GM11168 (cell line): Measurements from ENCODE around the gene SCUBE3.

Experiments
- in situ Hi-C: fragments of 300-500 bp; cut with MboI; formaldehyde crosslinking; loops from one replicate; pipeline ENCODE4 v1.12.0; 2022; ENCODE audit warnings: low sequenced_read_pairs; ENCODE audit not compliant: unreplicated experiment

The SCUBE3 gene

DNA sequence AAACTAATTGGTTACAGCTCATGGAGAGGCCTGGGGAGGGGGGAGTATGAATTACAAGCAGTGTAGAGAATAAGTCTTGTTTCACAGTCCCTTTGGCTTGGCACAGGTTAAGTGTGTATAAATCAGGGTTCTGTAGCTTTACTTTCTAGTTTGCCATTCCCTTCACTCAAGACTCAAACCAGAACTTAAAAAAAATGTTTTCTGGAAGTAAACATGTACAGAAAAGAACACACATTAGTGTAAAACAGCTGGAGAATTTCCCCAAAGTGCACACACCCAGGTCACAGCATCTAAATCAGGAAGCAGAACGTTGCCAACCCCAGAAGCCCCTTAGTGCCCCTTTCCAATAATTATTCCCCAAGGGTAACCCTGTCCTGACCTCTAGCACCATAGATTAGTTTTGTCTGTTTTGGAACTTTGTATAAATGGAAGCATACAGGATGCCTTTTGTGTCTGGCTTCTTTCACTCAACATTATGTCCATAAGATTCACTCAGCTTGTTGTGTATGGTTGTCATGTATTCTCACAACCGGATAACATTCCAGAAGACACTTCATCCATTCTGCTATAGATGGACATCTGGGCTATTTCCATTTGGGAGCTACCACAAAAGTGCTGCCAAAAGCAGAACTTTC lies 33.7 kb upstream of the SCUBE3 start:
- in situ Hi-C loops = no loop called here

DNA sequence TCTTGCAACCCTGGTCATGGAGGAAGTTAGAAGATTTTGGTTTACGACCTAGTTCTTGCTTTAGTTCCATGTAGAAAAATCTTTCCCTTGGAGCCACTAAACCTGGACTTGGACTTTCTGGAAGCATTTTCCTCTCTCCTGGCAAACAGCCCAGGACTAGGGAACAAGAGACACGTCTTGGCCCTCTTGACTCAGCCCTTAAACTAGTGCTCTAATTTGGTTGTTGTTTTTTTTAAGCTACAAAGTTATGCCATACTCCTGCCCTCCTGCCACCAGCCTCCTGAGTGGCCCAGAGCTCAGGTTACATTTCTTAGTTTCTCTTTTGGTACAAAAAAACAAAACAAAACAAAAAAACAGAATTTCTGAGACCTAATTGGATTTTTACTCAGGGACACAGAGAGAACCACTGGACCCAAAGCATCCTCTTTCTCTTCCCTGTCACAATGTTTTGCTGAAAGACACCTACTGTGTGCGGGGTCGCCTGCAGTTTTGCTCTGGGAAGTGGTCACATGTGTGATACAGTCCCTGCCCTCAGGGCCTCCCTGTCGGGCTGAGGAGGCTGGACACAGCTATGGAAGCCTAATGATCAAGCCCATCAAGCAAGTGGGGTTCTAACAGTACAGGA lies 32.3 kb upstream of the SCUBE3 start:
- in situ Hi-C loops = no loop called here

DNA sequence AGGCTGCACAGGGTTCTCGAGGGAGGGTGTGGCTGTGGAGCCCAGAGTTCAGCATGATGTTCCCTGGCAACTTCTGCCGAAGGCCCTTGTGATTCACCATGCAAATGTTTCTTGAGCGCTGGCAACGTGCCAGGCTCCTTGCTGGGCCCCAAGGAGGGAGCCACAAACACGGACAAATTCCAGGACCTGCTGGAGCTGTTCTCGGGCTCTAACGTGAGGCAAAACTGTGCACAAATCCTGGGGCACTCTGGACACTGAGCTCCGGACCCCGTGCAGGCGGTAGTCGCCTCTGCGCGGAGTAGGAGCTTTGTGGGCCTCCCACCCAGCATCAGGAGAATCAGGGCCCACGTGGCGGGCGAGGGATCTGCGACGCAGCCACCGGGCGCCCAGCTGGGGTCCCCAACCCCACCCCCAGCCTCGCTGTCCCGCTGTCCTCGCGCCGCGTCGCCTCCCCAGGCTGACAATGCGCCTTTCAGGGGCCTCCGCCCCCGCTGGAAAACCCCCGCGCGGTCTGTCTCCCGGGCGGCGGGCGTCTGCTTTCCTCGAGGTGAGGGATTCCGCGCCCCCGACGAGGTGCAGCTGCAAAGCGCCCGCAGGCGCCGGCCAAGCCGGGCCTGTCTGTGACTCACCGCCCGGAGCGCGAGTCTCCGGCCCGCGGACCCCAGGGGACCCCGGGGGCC lies 31.7 kb upstream of the SCUBE3 start:
- in situ Hi-C loops = no loop called here

DNA sequence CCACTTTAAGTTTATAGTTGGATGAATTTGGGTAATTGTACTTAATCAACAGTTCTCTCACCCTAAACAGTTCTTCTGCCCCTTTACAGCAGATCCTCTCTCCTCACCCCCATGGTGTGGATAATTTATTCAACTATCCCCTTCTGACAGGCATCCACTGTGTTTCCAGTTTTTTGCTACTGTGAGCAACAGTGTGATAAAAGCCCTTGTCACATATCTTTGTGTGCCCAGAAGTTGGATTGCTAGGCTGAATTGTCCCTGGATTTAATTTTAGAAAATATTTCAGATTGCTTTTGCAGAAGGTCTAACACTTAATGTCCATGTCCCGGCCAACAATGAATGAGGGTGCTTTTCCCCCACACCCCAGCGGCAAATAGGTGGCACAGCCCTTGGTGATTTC lies 30.5 kb upstream of the SCUBE3 start:
- in situ Hi-C loops = no loop called here

DNA sequence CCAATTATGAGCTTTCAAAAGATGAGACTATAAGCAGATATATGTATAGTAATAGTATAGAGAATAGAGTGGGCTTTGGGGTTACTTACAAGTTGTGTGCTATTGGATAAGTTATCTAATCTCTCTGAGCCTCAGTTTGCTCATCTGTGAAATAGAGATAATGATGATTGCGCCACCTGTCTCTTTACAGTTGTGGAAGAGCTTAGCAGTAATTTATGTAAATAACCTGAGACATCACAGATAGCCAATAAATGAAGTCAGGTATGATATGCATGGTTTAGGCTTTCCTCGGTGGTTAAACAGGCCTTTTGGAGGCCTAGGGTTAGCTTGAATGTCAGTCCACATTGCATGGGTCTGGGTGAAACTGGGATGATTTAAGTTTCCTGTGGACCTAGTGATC lies 29.8 kb upstream of the SCUBE3 start:
- in situ Hi-C loops = no loop called here

DNA sequence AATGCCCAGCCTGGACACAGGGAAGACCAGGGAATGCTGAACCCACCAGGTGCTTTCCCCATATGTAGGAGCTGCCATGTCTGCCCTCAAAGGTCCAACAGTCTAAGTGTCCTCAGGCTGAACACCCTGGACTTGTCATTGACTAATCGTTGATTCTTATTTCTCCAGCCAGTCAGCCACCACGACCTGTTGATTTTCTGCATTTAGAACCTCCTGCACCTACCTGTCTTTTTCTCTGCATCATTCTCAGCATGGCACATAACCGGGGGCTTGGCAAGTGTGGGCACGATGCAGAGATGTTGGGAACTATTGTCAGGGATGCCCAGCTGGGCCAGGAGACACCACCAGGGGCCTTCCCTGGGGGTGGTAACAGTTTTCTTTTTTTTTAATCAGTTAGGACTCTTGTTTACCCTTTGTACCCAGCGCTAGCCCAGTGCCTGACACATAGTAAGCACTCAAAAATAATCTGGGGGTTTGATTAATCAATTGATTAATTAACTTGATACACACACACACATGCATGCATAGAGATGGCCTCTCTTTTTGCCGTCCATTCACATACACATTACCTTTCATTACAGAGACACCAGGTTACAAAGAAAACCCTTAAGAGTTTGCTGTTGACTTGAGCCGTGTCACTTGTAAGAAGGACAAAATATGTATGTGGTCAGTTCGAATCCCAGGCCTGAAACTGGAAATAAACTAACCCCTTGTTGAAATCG lies 29.0 kb upstream of the SCUBE3 start:
- in situ Hi-C loops = no loop called here

DNA sequence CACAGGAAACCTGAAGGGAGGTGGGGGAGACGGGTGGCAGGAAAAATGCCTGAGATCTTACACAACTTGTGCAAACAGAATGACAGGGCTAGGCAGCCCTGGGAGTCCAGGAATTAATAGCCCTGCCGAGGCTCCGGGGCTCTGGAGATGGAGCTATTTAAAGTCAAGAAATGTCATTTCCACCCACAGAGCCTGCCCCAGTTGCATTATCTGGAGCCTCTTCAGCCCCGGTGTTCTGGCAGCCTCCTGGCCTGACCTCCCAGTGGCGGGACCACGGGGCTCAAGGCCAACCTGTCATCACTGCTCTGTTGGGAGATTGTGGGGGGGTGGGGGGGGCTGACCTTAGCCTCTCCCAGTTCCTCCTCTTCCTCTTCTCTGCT lies 28.5 kb upstream of the SCUBE3 start:
- in situ Hi-C loops = no loop called here

DNA sequence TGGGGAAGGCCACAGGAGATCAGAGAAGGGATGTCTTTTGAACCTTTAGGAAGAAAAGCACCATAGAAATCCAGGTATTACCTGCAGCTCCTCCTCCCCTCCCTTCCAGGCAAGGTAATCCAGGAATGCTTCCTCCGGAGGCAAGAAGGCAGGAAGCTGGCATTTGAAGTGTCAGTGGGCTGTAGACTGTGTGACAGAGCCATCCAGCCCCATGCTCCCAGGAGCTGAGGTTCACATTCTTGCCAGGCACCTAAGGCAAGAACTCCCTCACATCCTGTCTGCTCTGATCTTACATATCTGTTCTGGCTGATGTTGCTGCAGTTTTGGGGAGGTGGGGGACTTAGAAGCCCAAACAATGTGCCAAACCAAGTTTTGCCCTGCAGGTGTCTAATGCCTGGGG lies 27.8 kb upstream of the SCUBE3 start:
- in situ Hi-C loops = no loop called here

DNA sequence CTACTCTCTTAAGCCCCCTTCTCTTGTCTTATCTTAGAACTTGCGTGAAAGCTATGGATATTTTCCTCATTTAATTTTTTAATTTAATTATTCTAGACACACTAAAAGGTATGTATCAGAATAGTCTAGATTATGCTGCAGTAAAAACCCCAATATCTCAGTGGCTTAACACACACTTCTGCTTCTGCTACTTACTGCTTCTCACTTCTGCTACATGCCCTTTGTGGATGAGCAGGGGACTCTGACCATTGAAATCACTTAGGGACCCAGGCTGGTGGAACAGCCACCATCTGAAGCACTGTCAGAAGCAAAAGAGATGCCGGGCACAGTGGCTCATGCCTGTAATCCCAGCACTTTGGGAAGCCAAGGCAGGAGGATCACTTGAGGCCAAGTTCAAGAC lies 27.2 kb upstream of the SCUBE3 start:
- in situ Hi-C loops = no loop called here

DNA sequence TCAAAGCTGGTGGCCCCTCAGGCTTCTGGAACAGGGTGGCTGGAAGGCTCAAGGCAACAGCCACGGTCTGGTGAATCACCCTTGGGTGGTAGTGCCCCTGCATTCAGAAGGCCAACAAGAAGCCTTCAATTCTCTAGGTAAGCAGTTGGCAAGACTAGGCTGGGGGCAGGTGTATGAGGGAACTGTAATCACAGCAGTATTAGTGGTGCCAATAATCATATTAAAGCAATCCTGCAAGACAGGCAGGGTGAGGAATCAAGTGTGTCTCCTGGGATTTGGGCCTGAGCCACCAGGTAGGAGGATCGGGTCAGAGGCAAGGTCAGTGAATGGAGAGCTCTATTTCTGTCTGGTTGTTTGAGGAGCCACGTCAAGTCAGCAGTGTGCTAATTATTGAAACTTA lies 24.9 kb upstream of the SCUBE3 start:
- in situ Hi-C loops = no loop called here

DNA sequence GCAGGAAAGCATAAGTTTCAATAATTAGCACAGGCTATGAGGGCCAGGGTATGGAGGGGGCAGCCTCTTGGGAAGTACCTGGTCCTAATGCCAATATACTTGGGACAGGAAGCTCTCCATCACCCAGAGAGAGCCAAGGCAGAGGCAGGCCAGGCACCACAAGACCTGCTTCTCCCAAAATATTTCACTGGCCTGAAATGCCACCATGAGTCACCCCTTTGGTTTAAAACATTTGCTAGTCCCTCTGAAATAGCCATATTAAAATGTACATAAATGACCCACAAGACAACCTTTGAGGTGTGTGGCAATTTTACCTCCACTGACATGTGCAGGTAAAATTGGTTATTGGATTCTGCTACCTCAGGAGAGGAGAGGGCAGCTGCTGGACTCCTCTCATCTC lies 23.4 kb upstream of the SCUBE3 start:
- in situ Hi-C loops = no loop called here

DNA sequence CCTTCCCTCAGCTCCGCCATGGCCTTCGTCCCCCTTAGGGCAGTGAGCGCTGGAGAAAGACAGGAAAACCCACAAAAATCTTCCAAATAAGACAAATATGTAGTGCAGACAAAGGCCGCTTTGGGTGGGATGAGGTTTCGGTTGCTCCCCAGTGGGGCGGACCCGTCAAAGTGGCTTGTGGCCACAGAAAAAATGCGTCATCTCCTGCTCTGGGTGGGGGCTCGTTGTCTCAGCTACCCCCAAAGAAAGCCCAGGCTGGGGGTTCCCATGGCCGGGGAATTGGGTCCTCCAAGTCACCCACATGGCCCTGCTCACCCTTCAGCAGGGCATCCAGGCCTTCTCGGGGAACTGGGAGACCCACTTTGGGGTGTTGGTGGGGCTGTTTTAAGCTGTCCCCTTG lies 21.9 kb upstream of the SCUBE3 start:
- in situ Hi-C loops = no loop called here

DNA sequence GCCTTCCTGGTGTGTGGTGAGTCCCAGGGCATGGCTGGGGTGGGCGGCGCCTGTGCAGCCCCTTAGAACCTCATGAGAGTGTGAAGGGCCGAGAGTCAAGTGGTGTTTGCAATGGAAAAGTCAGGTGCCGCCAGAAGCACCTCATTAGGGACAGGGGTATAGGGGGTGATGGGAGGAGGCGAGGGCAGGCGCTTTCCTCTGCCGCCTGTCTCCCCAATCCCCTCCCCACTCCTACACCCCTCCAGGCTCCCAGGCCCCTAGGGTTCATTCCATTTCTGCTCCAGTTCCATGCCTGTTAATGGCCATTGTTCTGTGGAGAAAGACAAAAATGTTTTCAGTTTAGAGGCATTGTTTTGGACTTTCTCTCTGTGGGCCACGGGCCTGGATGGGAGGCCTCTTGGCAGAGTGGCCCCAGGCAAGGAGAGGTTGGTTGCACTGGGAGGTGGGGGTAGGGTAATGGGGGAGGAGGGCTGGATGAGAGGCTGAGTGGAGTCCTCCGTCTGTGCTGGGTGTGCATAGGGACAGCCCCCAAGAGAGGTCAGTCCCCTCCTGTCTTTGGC lies 21.4 kb upstream of the SCUBE3 start:
- in situ Hi-C loops = no loop called here

DNA sequence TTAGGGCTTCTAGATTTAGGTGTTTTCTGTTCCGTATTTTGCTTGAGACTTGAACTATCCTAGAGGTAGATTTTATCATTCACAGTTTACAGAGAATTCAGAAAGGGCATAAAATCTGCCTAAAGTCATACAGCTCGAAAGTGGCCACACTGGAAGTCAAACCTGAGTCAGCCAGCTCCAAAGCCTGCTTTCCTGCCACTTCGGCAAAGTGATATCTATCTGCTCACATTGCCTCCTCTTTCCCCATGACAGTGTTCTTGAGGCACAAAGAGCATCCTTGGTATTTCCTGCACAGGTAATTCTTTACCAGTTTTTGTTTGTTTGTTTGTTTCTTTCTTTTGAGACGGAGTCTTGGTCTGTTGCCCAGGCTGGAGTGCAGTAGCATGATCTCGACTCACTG lies 19.4 kb upstream of the SCUBE3 start:
- in situ Hi-C loops = no loop called here

DNA sequence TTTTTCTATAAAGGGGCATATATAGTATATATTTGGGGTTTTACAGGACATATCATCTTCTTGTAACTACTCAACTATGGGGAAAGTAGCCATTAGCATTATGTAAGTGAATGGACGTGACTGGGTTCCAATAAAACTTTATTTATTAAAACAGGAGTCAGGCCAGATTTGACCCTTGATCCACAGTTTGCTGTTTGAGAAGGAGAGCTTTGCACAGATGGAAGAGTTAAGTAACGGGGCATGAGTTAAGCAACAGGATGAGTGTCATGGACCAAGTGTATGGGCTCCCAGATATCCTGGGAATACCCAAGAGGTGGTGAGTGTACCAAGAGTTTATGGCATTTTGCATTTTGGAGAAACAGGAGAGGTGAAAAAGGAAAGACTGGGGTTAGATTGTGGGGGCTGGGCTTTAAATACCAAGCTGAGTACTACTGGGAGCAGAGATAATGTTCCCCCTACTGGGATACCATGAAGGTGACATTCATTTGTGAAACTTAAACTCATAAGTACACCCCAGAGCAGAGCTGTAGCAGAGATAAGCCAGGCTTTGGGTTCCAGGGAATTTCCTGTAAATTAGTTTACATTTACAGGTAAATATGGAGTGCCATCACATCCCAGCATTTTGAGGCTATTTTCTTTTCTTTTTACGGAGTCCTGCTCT lies 18.5 kb upstream of the SCUBE3 start:
- in situ Hi-C loops = no loop called here

DNA sequence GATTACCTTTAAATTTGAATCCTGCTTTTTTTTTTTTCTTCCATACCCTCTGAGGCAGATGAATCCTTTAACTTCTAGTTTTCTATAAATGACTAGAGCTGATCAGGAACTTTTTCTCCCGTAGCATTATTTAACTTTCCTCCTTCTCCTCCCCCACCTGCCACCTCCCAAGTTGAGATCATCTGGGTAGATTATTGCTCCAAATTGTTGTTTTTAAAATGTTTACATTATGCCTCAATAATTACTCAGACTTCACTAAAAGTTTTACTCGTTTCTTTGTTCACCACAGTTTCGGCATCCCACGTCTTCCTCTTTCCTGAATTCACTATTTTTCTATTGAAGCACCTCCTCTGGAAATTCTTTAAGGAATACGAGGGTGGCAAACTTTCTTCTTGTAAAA lies 16.6 kb upstream of the SCUBE3 start:
- in situ Hi-C loops = no loop called here

DNA sequence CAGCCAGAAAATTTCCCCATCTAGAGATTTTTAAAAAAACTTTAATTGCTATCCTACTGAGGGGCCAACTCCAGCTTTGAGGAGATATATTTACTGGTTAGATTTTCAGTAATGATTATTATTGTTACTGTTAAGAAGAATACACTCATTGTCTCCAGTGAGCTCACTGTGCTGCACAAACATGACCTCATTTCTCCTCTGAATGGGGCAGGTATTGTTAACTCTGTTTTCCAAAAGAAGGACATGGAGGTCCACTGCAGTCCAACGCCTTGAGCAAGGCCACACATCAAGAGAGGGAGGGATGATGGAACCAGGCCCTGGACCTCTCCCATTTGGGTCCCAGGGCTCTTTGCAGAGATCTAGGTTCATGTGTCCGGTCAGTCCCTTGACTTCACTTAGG lies 13.9 kb upstream of the SCUBE3 start:
- in situ Hi-C loops = loop anchor here (10.0 to 25.0 kb wide), 2 partner anchors 45 to 213 kb away; no protein-coding TSS in a partner anchor

DNA sequence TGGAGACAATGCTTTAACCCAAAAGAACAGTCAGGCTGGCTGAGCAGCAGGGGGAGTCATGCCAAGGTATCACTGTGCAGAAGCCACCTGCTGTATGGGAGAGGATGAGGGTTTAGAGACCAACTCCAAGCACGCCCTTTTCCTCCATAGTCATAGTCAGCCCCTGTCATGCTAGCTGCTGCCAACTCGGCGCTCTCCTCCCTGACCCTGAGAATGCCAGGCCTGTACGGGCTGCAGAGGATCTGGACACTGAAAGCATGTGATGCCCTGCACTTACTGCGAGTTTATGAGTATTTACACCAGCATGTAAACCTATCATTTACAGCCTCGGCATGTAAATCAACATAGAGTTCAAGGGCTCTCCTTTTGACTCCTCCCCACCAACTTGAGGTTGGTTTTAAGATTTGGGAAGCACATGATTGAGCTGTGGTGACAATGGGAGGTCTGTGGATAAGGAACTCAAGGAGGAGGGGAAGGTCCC lies 11.7 kb upstream of the SCUBE3 start:
- in situ Hi-C loops = loop anchor here (10.0 to 25.0 kb wide), 2 partner anchors 47 to 215 kb away; no protein-coding TSS in a partner anchor

DNA sequence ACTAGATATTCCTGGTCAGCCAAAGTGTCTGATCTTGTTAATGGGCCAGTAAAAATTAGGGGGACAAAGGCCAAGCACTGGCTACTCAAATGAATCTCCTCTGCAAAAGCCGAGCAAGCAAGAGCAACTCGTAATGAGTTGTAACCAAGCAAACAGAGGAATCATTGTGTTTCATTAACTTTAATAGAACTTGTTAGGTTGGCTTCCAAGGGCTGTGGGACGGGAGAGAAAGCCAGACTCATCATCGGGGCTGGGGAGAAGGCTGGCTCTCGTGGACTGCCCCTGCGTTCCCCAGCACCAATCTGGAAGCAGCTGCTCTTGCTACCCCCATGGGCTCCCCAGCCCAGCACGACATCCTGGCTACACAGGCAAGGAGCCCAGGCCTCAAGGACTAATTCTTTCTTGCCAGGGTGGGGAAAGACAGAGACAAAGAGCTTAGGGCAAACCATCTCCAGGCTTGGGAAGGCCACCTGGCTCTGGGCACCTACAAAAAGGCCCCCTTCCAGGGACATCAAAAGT lies 10.5 kb upstream of the SCUBE3 start:
- in situ Hi-C loops = loop anchor here (10.0 to 25.0 kb wide), 2 partner anchors 48 to 216 kb away; no protein-coding TSS in a partner anchor

DNA sequence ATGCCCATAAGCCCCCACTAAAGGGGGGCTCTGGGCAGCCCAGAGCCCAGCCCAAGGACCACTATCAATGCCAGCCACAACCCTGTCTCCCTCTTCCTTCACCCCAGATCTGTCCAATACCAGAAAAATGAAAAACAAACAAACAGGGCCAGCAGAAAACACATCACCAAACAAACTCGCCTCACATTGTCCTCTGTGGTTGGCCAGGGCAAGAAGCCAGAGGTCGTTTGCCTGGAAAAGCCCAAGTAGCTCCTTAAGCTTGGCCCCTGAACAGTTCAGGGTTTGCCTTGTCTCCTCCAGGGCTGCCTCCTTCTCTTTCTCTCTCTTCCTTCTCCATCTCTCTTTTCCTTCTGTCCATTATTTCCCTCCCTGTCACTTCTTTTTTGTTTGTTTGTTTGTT lies 10.1 kb upstream of the SCUBE3 start:
- in situ Hi-C loops = loop anchor here (10.0 to 25.0 kb wide), 2 partner anchors 49 to 216 kb away; no protein-coding TSS in a partner anchor
